Heart left ventricle (tissue), 16 donors: ENCODE results near the gene ADGRB2. TPM values are rescaled to one million over a fixed set of nuclear protein-coding genes. Genes with fewer than 3 reads are reported as not detected.

Source experiments
- ATAC-seq, 4 donors: fragments of 200-7000 bp; cut with Tn5 transposase; one replicate each; pipeline ENCODE4 v1.9.1; 2020 to 2022; ENCODE audit warnings: moderate library complexity in 4 of 4, mild to moderate bottlenecking in 3 of 4, moderate number of reproducible peaks in 1 of 4
- DNase-seq, 5 donors: peaks; one replicate each; pipeline ENCODE4 v3.0.0-alpha.2; 2020
- H3K27ac ChIP-seq, 12 donors: fragments of 200-600 bp; sonication (generic) in 4 of 12; one replicate each; pipeline versions ENCODE4 v1.5.0 to v1.8.0; 2016 to 2022; ENCODE audit warnings: mild to moderate bottlenecking in 2 of 12
- H3K27me3 ChIP-seq, 9 donors: fragments of 200-600 bp; sonication (generic) in 2 of 9; one replicate each; pipeline versions ENCODE4 v1.5.1 to v1.8.0; 2016 to 2022; ENCODE audit warnings: mild to moderate bottlenecking in 3 of 9
- H3K36me3 ChIP-seq, 9 donors: fragments of 200-600 bp; sonication (generic) in 2 of 9; one replicate each; pipeline versions ENCODE4 v1.5.0 to v1.8.0; 2018 to 2022; ENCODE audit warnings: mild to moderate bottlenecking in 2 of 9
- H3K4me1 ChIP-seq, 12 donors: fragments of 200-600 bp; sonication (generic) in 4 of 12; one replicate each; pipeline versions ENCODE4 v1.5.0 to v1.8.0; 2016 to 2022; ENCODE audit warnings: mild to moderate bottlenecking in 3 of 12
- H3K4me3 ChIP-seq, 12 donors: fragments of 200-600 bp; sonication (generic) in 4 of 12; one replicate each; pipeline versions ENCODE4 v1.5.0 to v1.8.0; 2017 to 2022; ENCODE audit warnings: mild to moderate bottlenecking in 9 of 12, moderate library complexity in 4 of 12
- H3K9me3 ChIP-seq, 12 donors: fragments of 200-600 bp; sonication (generic) in 4 of 12; one replicate each; pipeline versions ENCODE4 v1.5.0 to v1.8.0; 2016 to 2022; ENCODE audit warnings: mild to moderate bottlenecking in 1 of 12
- POLR2A ChIP-seq, 2 donors: fragments of 450-650 bp; IDR thresholded peaks; one replicate each; pipeline ENCODE4 v1.6.1; 2017; ENCODE audit warnings: antibody characterized with exemption in 2 of 2, mild to moderate bottlenecking in 2 of 2, moderate library complexity in 2 of 2
- WGBS, 4 donors: extraction: QIAGEN DNeasy Blood & Tissue Kit in 2 of 4; methylation state at CpG; one replicate each; pipeline versions ENCODE4 v1.1.5 to v1.1.7; 2013 to 2018; 5-methylcytosine and 5-hydroxymethylcytosine counted together
- intact Hi-C, 10 donors: fragments of 100-400 bp; cut with DNase I; formaldehyde crosslinking; loops; one replicate each; pipeline versions ENCODE4 v1.11.1 to v1.14.2; 2022
- polyA plus RNA-seq, 2 donors: library from polyadenylated mRNA; stranded (reverse); fragments of 200-250 nt; gene quantifications; one replicate each; pipeline ENCODE4 v1.2.3, GENCODE V29; 2013
- total RNA-seq, 9 donors: library from RNA; depleted of rRNA in 2 of 9; stranded (reverse); fragments of >200 nt in 2 of 9; fragmentation: NEBNext Ultra II Directional in 3 of 9; extraction: Animal tissue kit (Norgen Biotek cat#: 25700) in 3 of 9; gene quantifications; one replicate each; pipeline versions ENCODE4 v1.1.0 to v1.2.4, GENCODE V29; 2016 to 2023
- TF ChIP-seq, protein P1 (sequence below), 12 donors: fragments of 200-600 bp; sonication (generic) in 4 of 12; IDR thresholded peaks; one replicate each; pipeline versions ENCODE4 v1.5.0 to v1.8.0; 2018 to 2022; ENCODE audit warnings: antibody characterized with exemption in 12 of 12, mild to moderate bottlenecking in 5 of 12
- donor health status: ischemic (EF 13 %, LVEDD 7.1; RV severe dilation, severe dysfunction).
- donor health status: healthy with polysubstance abuse.
- donor health status: DM: no; HTN: yes; CAD: no.
- donor health status: DM: no; HTN: no; CAD: no.
- donor health status: ischemic (EF 25% LVEDD 6.9; RV normal size, moderate dysfunction).
- donor health status: ischemic (EF 25% LVEDD 5.7; RV mildly dilated, moderate dysfunction).
- donor health status: healthy.
- donor health status: DM: yes; HTN: yes; CAD: no.
- donor health status: ischemic (EF 35%, LVEDD 5.7; RV mildly dilated, moderate dysfunction).
- donor health status: nonischemic (EF 11% LVEDD 7.7; RV severe dilation, severe dysfunction).
- donor health status: DM: yes; HTN: yes; CAD: no.
- donor health status: PGD.
- donor health status: ischemic (EF 29% LVEDD 5.4; RV normal size, mild dysfunction).
- donor health status: nonischemic (EF 23%, LVEDD 6.1; RV moderate dilation, normal function).

The ADGRB2 gene
- total and polyA plus RNA-seq, 11 donors: 1.1 to 18.5 (median 9.6) TPM

- no peaks in the 10 kb centered on the region for H3K27me3 ChIP-seq
- H3K4me3 ChIP-seq: no peak overlapping the region
- DNase-seq (no peak), ATAC-seq (no peak)
- no peaks in the 10 kb centered on the region for H3K9me3 ChIP-seq
- 73 to 86% (median 86%) methylated on average over 1 of the region's 1 CpG for WGBS, 4 donors
- no peaks in the 10 kb centered on the region for H3K36me3 ChIP-seq
- intact Hi-C loops: loop anchor here in 4 of 10 donors (2.0 to 10.0 kb wide), 5 partner anchors 40 to 85 kb away; no protein-coding TSS in a partner anchor
- no peak overlapping the region for H3K27ac ChIP-seq
- no peak for TF ChIP-seq POLR2A (IDR thresholded peaks at IDR 0.05)
- TF ChIP-seq, protein P1, sequence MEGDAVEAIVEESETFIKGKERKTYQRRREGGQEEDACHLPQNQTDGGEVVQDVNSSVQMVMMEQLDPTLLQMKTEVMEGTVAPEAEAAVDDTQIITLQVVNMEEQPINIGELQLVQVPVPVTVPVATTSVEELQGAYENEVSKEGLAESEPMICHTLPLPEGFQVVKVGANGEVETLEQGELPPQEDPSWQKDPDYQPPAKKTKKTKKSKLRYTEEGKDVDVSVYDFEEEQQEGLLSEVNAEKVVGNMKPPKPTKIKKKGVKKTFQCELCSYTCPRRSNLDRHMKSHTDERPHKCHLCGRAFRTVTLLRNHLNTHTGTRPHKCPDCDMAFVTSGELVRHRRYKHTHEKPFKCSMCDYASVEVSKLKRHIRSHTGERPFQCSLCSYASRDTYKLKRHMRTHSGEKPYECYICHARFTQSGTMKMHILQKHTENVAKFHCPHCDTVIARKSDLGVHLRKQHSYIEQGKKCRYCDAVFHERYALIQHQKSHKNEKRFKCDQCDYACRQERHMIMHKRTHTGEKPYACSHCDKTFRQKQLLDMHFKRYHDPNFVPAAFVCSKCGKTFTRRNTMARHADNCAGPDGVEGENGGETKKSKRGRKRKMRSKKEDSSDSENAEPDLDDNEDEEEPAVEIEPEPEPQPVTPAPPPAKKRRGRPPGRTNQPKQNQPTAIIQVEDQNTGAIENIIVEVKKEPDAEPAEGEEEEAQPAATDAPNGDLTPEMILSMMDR (IDR thresholded peaks at IDR 0.05): no peak
- H3K4me1 ChIP-seq: peaks cover 0 to 57% (median 23%) of the 10 kb centered on the region in 12 donors
Measured at GRCh38 chr1:31747304-31747703, 16.8 kb downstream of the ADGRB2 start.

- TF ChIP-seq, protein P1 (IDR thresholded peaks at IDR 0.05): no peak
- no peak for TF ChIP-seq POLR2A (IDR thresholded peaks at IDR 0.05)
- Histone ChIP-seq H3K4me1 (peaks cover 0 to 51% (median 18%) of the 10 kb centered on the region in 12 donors), H3K27me3 (no peaks in the 10 kb centered on the region), H3K36me3 (no peaks in the 10 kb centered on the region), H3K4me3 (no peak overlapping the region), H3K9me3 (no peaks in the 10 kb centered on the region), H3K27ac (no peak overlapping the region)
- peak in 2 of 4 donors; percentile 47 to 57 for ATAC-seq
- intact Hi-C loops: loop anchor here in 5 of 10 donors (1.0 to 10.0 kb wide), 6 partner anchors 41 to 84 kb away; no protein-coding TSS in a partner anchor
- DNase-seq: no peak
- 29 to 46% (median 44%) methylated on average over 7 of the region's 7 CpGs for WGBS, 4 donors
Measured at GRCh38 chr1:31746687-31747086, 17.5 kb downstream of the ADGRB2 start.

- ATAC-seq: no peak
- Histone ChIP-seq H3K4me3 (no peak overlapping the region), H3K27me3 (no peaks in the 10 kb centered on the region), H3K27ac (no peak overlapping the region), H3K9me3 (no peaks in the 10 kb centered on the region), H3K4me1 (peaks cover 0 to 47% (median 15%) of the 10 kb centered on the region in 12 donors), H3K36me3 (no peaks in the 10 kb centered on the region)
- no peak for TF ChIP-seq POLR2A (IDR thresholded peaks at IDR 0.05)
- TF ChIP-seq, protein P1 (IDR thresholded peaks at IDR 0.05): peak in 1 of 12 donors; percentile 23
- DNase-seq: no peak
- 53 to 61% (median 57%) methylated on average over 15 of the region's 15 CpGs for WGBS, 4 donors
- intact Hi-C loops: loop anchor here in 7 of 10 donors (1.0 to 10.0 kb wide), 7 partner anchors 31 to 84 kb away; no protein-coding TSS in a partner anchor
Measured at GRCh38 chr1:31745946-31746670, 18.0 kb downstream of the ADGRB2 start.
